Astrocyte (in vitro differentiated cells and primary cell): ENCODE measurements around the gene RSF1. TPM values are rescaled to one million over a fixed set of nuclear protein-coding genes. Genes with fewer than 3 reads are reported as not detected.
A peak's percentile ranks its signal among the peaks of the same experiment; 100 is the strongest.

Experiments
- DNase-seq: peaks from one replicate; pipeline ENCODE4 v3.0.0-alpha.2; 2010; ENCODE audit warnings: low read depth
- FAIRE-seq: peaks from 2 replicates; lab custom pipeline; 2011; peaks lifted over from hg19 to GRCh38; lab: Jason Lieb, UNC
- H2AFZ ChIP-seq: 2 replicates; pipeline ENCODE4 v1.6.0; 2012; ENCODE audit warnings: low read depth, low read length, inconsistent platforms
- H3K27ac ChIP-seq: 2 replicates; pipeline ENCODE4 v1.5.1; 2011; ENCODE audit warnings: low read depth, low read length, inconsistent platforms
- H3K27me3 ChIP-seq: 2 replicates; pipeline ENCODE4 v1.6.0; 2011; ENCODE audit warnings: low read length, inconsistent platforms; ENCODE audit not compliant: insufficient read depth
- H3K36me3 ChIP-seq: 2 replicates; pipeline ENCODE4 v1.5.1; 2011; ENCODE audit warnings: low read length, inconsistent platforms; ENCODE audit not compliant: insufficient read depth
- H3K4me1 ChIP-seq: 2 replicates; pipeline ENCODE4 v1.5.1; 2011; ENCODE audit warnings: low read length, inconsistent platforms; ENCODE audit not compliant: insufficient read depth
- H3K4me2 ChIP-seq: 2 replicates; pipeline ENCODE4 v1.6.0; 2012; ENCODE audit warnings: low read length, inconsistent platforms
- H3K4me3 ChIP-seq: 2 replicates; pipeline ENCODE4 v1.5.1; 2011; ENCODE audit warnings: low read depth, mild to moderate bottlenecking, low read length, inconsistent platforms; ENCODE audit not compliant: insufficient read depth
- H3K79me2 ChIP-seq: 2 replicates; pipeline ENCODE4 v1.6.0; 2012; ENCODE audit warnings: mild to moderate bottlenecking, low read length, inconsistent platforms; ENCODE audit not compliant: insufficient read depth
- H3K9ac ChIP-seq: 2 replicates; pipeline ENCODE4 v1.6.0; 2012; ENCODE audit warnings: mild to moderate bottlenecking, low read length, inconsistent platforms
- H3K9me3 ChIP-seq: 2 replicates; pipeline ENCODE4 v1.5.1; 2012; ENCODE audit warnings: low read depth, mild to moderate bottlenecking, low read length, inconsistent platforms; ENCODE audit not compliant: insufficient read depth
- H4K20me1 ChIP-seq: 2 replicates; pipeline ENCODE4 v1.6.0; 2012; ENCODE audit warnings: low read length, inconsistent platforms; ENCODE audit not compliant: insufficient read depth
- H3K27ac Mint-ChIP-seq: one replicate; pipeline ENCODE4 v1.8.0; 2021; ENCODE audit warnings: mild to moderate bottlenecking, mixed read lengths; ENCODE audit not compliant: unreplicated experiment
- H3K27me3 Mint-ChIP-seq: one replicate; pipeline ENCODE4 v1.8.0; 2021; ENCODE audit warnings: low read depth, mixed read lengths; ENCODE audit not compliant: unreplicated experiment
- H3K36me3 Mint-ChIP-seq: one replicate; pipeline ENCODE4 v1.8.0; 2021; ENCODE audit warnings: low read depth, mixed read lengths; ENCODE audit not compliant: unreplicated experiment
- H3K4me1 Mint-ChIP-seq: one replicate; pipeline ENCODE4 v1.8.0; 2021; ENCODE audit warnings: low read depth, mixed read lengths; ENCODE audit not compliant: unreplicated experiment
- H3K4me3 Mint-ChIP-seq: one replicate; pipeline ENCODE4 v1.8.0; 2021; ENCODE audit warnings: mild to moderate bottlenecking, moderate library complexity, mixed read lengths; ENCODE audit not compliant: unreplicated experiment
- H3K9me3 Mint-ChIP-seq: one replicate; pipeline ENCODE4 v1.8.0; 2021; ENCODE audit warnings: mild to moderate bottlenecking, mixed read lengths; ENCODE audit not compliant: unreplicated experiment
- CTCF ChIP-seq: IDR thresholded peaks from 2 replicates; pipeline ENCODE4 v1.5.1; 2011; ENCODE audit warnings: low read depth, mild to moderate bottlenecking, inconsistent platforms, low read length, moderate library complexity; ENCODE audit not compliant: insufficient read depth
- EZH2 ChIP-seq: IDR thresholded peaks from 2 replicates; pipeline ENCODE4 v1.6.1; 2012; ENCODE audit warnings: mild to moderate bottlenecking, low read length, inconsistent platforms; ENCODE audit not compliant: insufficient read depth
- total RNA-seq: library from RNA; stranded (reverse); gene quantifications from 2 replicates; pipeline ENCODE4 v1.2.1, GENCODE V29; 2021

Gene RSF1
- total RNA-seq, 1 donor from 2014 or later = 84.0 TPM

GRCh38 chr11:77619576-77620198 lies 200.8 kb downstream of the RSF1 start:
- Mint-ChIP-seq H3K9me3 (no peaks in the 10 kb centered on the region), H3K27me3 (no peaks in the 10 kb centered on the region), H3K4me3 (no peak overlapping the region), H3K36me3 (peaks cover 5% of the 10 kb centered on the region), H3K4me1 (no peaks in the 10 kb centered on the region), H3K27ac (no peak overlapping the region)
- no peaks in the 10 kb centered on the region for H3K9me3 ChIP-seq
- peaks cover 27% of the 10 kb centered on the region for H3K36me3 ChIP-seq
- H3K4me3 ChIP-seq = no peak overlapping the region
- no peak overlapping the region for H3K27ac ChIP-seq
- peak; percentile 52 for FAIRE-seq
- H3K9ac ChIP-seq = no peak overlapping the region
- H3K27me3 ChIP-seq = no peaks in the 10 kb centered on the region
- no peaks in the 10 kb centered on the region for H3K79me2 ChIP-seq
- H2AFZ ChIP-seq = no peak overlapping the region
- TF ChIP-seq EZH2 (no peak), CTCF (peak; percentile 82)
- H3K4me1 ChIP-seq = no peaks in the 10 kb centered on the region
- no peaks in the 10 kb centered on the region for H4K20me1 ChIP-seq
- peak; percentile 19 for DNase-seq
- no peak overlapping the region for H3K4me2 ChIP-seq

- Histone ChIP-seq H3K27me3 (no peaks in the 10 kb centered on the region), H3K27ac (no peak overlapping the region), H4K20me1 (no peaks in the 10 kb centered on the region), H2AFZ (no peak overlapping the region), H3K9ac (no peak overlapping the region), H3K4me2 (no peak overlapping the region), H3K36me3 (peaks cover 22% of the 10 kb centered on the region), H3K79me2 (no peaks in the 10 kb centered on the region), H3K4me1 (no peaks in the 10 kb centered on the region), H3K4me3 (no peak overlapping the region), H3K9me3 (no peaks in the 10 kb centered on the region)
- FAIRE-seq = peak; percentile 20
- no peak for TF ChIP-seq EZH2
- TF ChIP-seq CTCF = no peak
- H3K27me3 Mint-ChIP-seq = no peaks in the 10 kb centered on the region
- peak; percentile 42 for DNase-seq
- H3K27ac Mint-ChIP-seq = no peak overlapping the region
- H3K4me1 Mint-ChIP-seq = no peaks in the 10 kb centered on the region
- H3K4me3 Mint-ChIP-seq = no peak overlapping the region
- peaks cover 4% of the 10 kb centered on the region for H3K36me3 Mint-ChIP-seq
- H3K9me3 Mint-ChIP-seq = no peaks in the 10 kb centered on the region
These were observed 202.6 kb downstream of the RSF1 start for GRCh38 chr11:77617892-77618291.

GRCh38 chr11:77611921-77612320 lies 208.6 kb downstream of the RSF1 start:
- Histone ChIP-seq H3K27me3 (no peaks in the 10 kb centered on the region), H2AFZ (no peak overlapping the region), H3K9me3 (no peaks in the 10 kb centered on the region), H3K79me2 (no peaks in the 10 kb centered on the region), H3K4me3 (no peak overlapping the region), H3K27ac (no peak overlapping the region), H3K4me2 (no peak overlapping the region), H3K4me1 (no peaks in the 10 kb centered on the region), H4K20me1 (no peaks in the 10 kb centered on the region), H3K9ac (no peak overlapping the region), H3K36me3 (peaks cover 31% of the 10 kb centered on the region)
- Mint-ChIP-seq H3K36me3 (peaks cover 6% of the 10 kb centered on the region), H3K4me1 (no peaks in the 10 kb centered on the region), H3K27me3 (no peaks in the 10 kb centered on the region), H3K27ac (no peak overlapping the region), H3K9me3 (no peaks in the 10 kb centered on the region), H3K4me3 (no peak overlapping the region)
- DNase-seq = no peak
- no peak for TF ChIP-seq CTCF
- no peak for TF ChIP-seq EZH2
- FAIRE-seq = no peak
